Effector memory CD4-positive, alpha-beta T cell (primary cell): ENCODE measurements around the gene RAB3GAP1.

Source experiments
- DNase-seq, 3 donors: peaks; one replicate each; pipeline ENCODE4 v3.0.0-alpha.2; 2020
- H3K27ac ChIP-seq: 2 replicates; pipeline ENCODE4 v1.7.0; 2013; ENCODE audit warnings: mild to moderate bottlenecking, low read length, moderate library complexity; ENCODE audit not compliant: insufficient read depth, poor library complexity, severe bottlenecking
- H3K27me3 ChIP-seq: replicated peaks from 2 replicates; pipeline ENCODE4 v1.7.0; 2013; ENCODE audit warnings: mild to moderate bottlenecking, low read length; ENCODE audit not compliant: insufficient read depth, control insufficient read depth, poor library complexity, severe bottlenecking
- H3K36me3 ChIP-seq: 2 replicates; pipeline ENCODE4 v1.7.0; 2013; ENCODE audit warnings: mild to moderate bottlenecking, low read length, moderate library complexity; ENCODE audit not compliant: control insufficient read depth, insufficient read depth
- H3K4me1 ChIP-seq: 2 replicates; pipeline ENCODE4 v1.7.0; 2013; ENCODE audit warnings: low read length, mild to moderate bottlenecking; ENCODE audit not compliant: control insufficient read depth, insufficient read depth, poor library complexity, severe bottlenecking
- H3K4me3 ChIP-seq: 2 replicates; pipeline ENCODE4 v1.7.0; 2013; ENCODE audit warnings: low read length, low read depth, mild to moderate bottlenecking; ENCODE audit not compliant: insufficient read depth, poor library complexity, severe bottlenecking
- H3K9me3 ChIP-seq: 2 replicates; pipeline ENCODE4 v1.7.0; 2013; ENCODE audit warnings: mild to moderate bottlenecking, low read length, moderate library complexity; ENCODE audit not compliant: control insufficient read depth

Gene RAB3GAP1

GRCh38 chr2:135159191-135159590, 107.1 kb downstream of the RAB3GAP1 start:
- peaks cover 58% of the 10 kb centered on the region for H3K36me3 ChIP-seq

DNA sequence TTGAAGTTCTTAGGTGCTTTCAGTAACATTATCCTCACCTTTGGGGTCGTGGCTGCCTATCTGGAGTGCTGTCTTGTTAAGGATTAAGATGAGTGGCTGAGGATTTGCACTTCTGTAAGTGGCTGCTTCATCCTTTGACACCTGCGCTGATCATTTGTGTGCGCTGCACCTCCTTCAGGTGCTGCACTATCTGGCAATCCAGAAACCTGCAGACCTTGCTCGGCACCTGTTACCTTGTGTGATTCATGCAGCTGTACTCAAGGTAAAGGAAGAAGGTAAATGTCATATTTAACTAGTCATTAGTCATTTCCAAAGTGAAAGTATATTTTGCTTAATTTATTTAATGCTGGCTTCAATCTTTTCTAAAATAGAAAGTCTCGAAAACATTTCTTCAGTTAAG, 110.3 kb downstream of the RAB3GAP1 start:
- no peaks in the 10 kb centered on the region for H3K9me3 ChIP-seq
- no peak overlapping the region for H3K4me3 ChIP-seq
- no peak for DNase-seq
- no peaks in the 10 kb centered on the region for H3K4me1 ChIP-seq
- H3K36me3 ChIP-seq = peaks cover 49% of the 10 kb centered on the region
- no peaks in the 10 kb centered on the region for H3K27me3 ChIP-seq
- no peak overlapping the region for H3K27ac ChIP-seq

More at GRCh38 chr2:135159191-135159590, 107.1 kb downstream of the RAB3GAP1 start:
- no peak for DNase-seq
- H3K27ac ChIP-seq = no peak overlapping the region
- no peaks in the 10 kb centered on the region for H3K9me3 ChIP-seq
- no peaks in the 10 kb centered on the region for H3K27me3 ChIP-seq
- H3K4me1 ChIP-seq = no peaks in the 10 kb centered on the region
- H3K4me3 ChIP-seq = no peak overlapping the region

- Histone ChIP-seq H3K27me3 (no peaks in the 10 kb centered on the region), H3K4me3 (no peak overlapping the region), H3K27ac (no peak overlapping the region), H3K9me3 (no peaks in the 10 kb centered on the region), H3K4me1 (no peaks in the 10 kb centered on the region), H3K36me3 (peaks cover 49% of the 10 kb centered on the region)
- no peak for DNase-seq
These were observed 110.7 kb downstream of the RAB3GAP1 start for GRCh38 chr2:135162786-135163185.

GRCh38 chr2:135163306-135163705, 111.2 kb downstream of the RAB3GAP1 start:
- H3K36me3 ChIP-seq = peaks cover 54% of the 10 kb centered on the region
- H3K27me3 ChIP-seq = no peaks in the 10 kb centered on the region
- no peaks in the 10 kb centered on the region for H3K4me1 ChIP-seq
- no peak for DNase-seq
- no peak overlapping the region for H3K4me3 ChIP-seq
- no peaks in the 10 kb centered on the region for H3K9me3 ChIP-seq
- H3K27ac ChIP-seq = no peak overlapping the region

DNA sequence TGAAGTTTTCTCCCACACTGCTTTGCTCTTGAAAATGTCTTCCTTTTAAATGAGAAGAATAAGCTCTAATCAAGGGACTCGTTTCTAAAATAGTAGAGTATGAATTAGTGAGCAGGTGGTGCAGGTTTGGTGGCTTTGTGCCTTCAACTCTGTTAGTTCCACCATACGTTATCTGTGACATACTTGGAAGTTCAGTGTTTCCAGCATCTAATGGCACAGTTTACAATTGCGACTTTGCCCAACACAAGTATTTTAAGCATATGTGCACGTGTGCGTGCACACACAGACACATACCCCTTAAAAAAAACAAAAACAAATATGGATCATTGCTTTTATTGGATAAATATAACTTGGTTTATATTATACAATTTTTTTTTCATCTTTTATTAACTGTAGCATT, 111.8 kb downstream of the RAB3GAP1 start:
- H3K27ac ChIP-seq = no peak overlapping the region

GRCh38 chr2:135164431-135164830, 112.3 kb downstream of the RAB3GAP1 start:
- Histone ChIP-seq H3K4me1 (no peaks in the 10 kb centered on the region), H3K27ac (no peak overlapping the region), H3K36me3 (peaks cover 59% of the 10 kb centered on the region), H3K4me3 (no peak overlapping the region), H3K27me3 (no peaks in the 10 kb centered on the region), H3K9me3 (no peaks in the 10 kb centered on the region)
- no peak for DNase-seq

More for the DNA sequence above, 111.8 kb downstream of the RAB3GAP1 start:
- H3K4me1 ChIP-seq = no peaks in the 10 kb centered on the region
- H3K9me3 ChIP-seq = no peaks in the 10 kb centered on the region
- H3K4me3 ChIP-seq = no peak overlapping the region
- H3K27me3 ChIP-seq = no peaks in the 10 kb centered on the region
- no peak for DNase-seq
- H3K36me3 ChIP-seq = peaks cover 59% of the 10 kb centered on the region

DNA sequence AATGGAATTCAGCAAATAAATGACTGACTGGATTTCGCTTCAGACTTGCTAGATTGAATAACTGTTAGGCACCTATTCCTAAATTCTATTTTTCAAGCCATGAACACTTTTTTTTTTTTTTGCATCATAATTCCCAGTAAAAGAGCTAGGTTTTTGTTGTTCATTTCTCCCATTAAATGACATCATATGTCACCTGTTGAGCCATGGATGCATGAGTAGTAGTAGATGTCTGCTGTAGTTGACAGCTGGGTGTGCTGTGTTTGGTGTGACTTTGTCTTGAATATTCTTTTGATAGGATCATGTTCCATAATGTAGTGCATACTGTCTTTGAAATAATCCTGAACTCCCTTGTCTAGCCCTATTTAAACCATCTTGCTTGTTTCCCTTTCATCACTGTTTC, 115.2 kb downstream of the RAB3GAP1 start:
- Histone ChIP-seq H3K27me3 (no peaks in the 10 kb centered on the region), H3K4me1 (no peaks in the 10 kb centered on the region), H3K9me3 (no peaks in the 10 kb centered on the region), H3K36me3 (peaks cover 67% of the 10 kb centered on the region), H3K4me3 (no peak overlapping the region), H3K27ac (no peak overlapping the region)
- no peak for DNase-seq

DNA sequence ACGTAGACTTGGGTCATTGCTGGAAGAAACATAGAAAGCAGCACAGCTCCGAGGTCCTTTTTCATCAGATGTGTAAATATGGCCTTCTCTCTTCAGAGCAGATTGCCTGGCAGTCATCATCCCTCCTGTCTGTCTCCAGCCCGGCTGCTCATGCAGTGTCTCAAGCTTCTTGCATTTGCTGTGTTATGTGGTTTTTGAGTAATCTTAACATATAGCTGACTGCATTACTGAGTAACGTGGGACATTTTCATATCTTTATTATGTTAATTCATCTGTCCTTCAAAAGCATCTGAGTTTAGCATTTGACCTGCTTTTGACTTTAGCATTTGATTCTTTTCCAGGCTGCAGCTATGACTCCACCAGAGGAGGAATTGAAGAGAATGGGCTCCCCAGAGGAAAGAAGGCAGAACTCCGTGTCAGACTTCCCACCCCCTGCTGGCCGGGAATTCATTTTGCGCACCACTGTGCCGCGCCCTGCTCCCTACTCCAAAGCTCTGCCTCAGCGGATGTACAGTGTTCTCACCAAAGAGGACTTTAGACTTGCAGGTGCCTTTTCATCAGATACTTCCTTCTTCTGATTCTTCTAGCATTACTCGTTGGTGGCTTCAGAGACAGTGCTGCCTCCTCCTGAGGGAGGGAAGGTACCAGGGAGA, 116.2 kb downstream of the RAB3GAP1 start:
- no peak overlapping the region for H3K4me3 ChIP-seq
- no peaks in the 10 kb centered on the region for H3K27me3 ChIP-seq
- H3K27ac ChIP-seq = no peak overlapping the region
- H3K4me1 ChIP-seq = no peaks in the 10 kb centered on the region
- H3K9me3 ChIP-seq = no peaks in the 10 kb centered on the region
- DNase-seq = no peak
- peaks cover 58% of the 10 kb centered on the region for H3K36me3 ChIP-seq

- Histone ChIP-seq H3K4me1 (no peaks in the 10 kb centered on the region), H3K27me3 (no peaks in the 10 kb centered on the region), H3K9me3 (no peaks in the 10 kb centered on the region), H3K4me3 (no peak overlapping the region), H3K36me3 (peaks cover 40% of the 10 kb centered on the region), H3K27ac (no peak overlapping the region)
- no peak for DNase-seq
These were observed 118.0 kb downstream of the RAB3GAP1 start for GRCh38 chr2:135169900-135170753.
